HepG2 (cell line): ENCODE data around the gene DNM3. TPM values are rescaled to one million over a fixed set of nuclear protein-coding genes. Genes with fewer than 3 reads are reported as not detected.

ENCODE experiments used
- ATAC-seq: fragments of 200-7000 bp; cut with Tn5 transposase; 3 replicates; pipeline ENCODE4 v1.9.1; 2020; ENCODE audit warnings: mild to moderate bottlenecking, moderate library complexity
- BruUV-seq: library from RNA; stranded (reverse); fragments of 400-500 nt; replicated peaks from 2 replicates; lab custom pipeline; 2021; lab: Mats Ljungman, UMichigan
- CTCF ChIA-PET: fragments of 300-600 bp; formaldehyde crosslinking; extraction: SDS; loops from one replicate; lab custom pipeline; 2021; ENCODE audit warnings: low total read pairs, inconsistent platforms, low intra/inter-chr PET ratio; lab: Yijun Ruan, JAX
- POLR2A ChIA-PET: fragments of 350-600 bp; sonication (Branson Sonifier 250); formaldehyde crosslinking; loops from one replicate; lab custom pipeline; 2020; ENCODE audit warnings: antibody characterized with exemption, inconsistent platforms; lab: Yijun Ruan, JAX
- DNase-seq: peaks from one replicate; pipeline ENCODE4 v3.0.0-alpha.2; 2015; ENCODE audit warnings: low spot score
- FAIRE-seq: peaks from 3 replicates; lab custom pipeline; 2011; peaks lifted over from hg19 to GRCh38; lab: Jason Lieb, UNC
- H2AFZ ChIP-seq: one replicate; pipeline ENCODE4 v1.6.1; 2011; ENCODE audit warnings: low read length, inconsistent platforms
- H3K27ac ChIP-seq: fragments of 300-600 bp; 3 replicates; pipeline ENCODE4 v1.8.0; 2011; ENCODE audit warnings: mixed run types, mild to moderate bottlenecking, mixed read lengths, low read length, inconsistent platforms; ENCODE audit not compliant: insufficient read depth; ENCODE audit errors: extremely low read length
- H3K27me3 ChIP-seq, 2 experiments: fragments of 200-600 bp in 1 of 2; 2 replicates in 1 of 2; 3 replicates in 1 of 2; pipeline versions ENCODE4 v1.6.0 to v1.8.0; 2011; ENCODE audit warnings: low read length in 2 of 2, mild to moderate bottlenecking in 2 of 2, moderate library complexity in 2 of 2, inconsistent platforms in 1 of 2; ENCODE audit not compliant: insufficient read depth in 2 of 2, control insufficient read depth in 1 of 2
- H3K36me3 ChIP-seq, 2 experiments: fragments of 200-600 bp in 1 of 2; replicated peaks in 1 of 2; 2 replicates in 1 of 2; 3 replicates in 1 of 2; pipeline versions ENCODE4 v1.5.1 to v1.8.0; 2011; ENCODE audit warnings: low read length in 2 of 2, inconsistent platforms in 1 of 2; ENCODE audit not compliant: insufficient read depth in 2 of 2, control insufficient read depth in 1 of 2
- H3K4me1 ChIP-seq: 2 replicates; pipeline ENCODE4 v1.5.1; 2012; ENCODE audit warnings: low read length, inconsistent platforms; ENCODE audit not compliant: insufficient read depth
- H3K4me2 ChIP-seq: 2 replicates; pipeline ENCODE4 v1.6.0; 2011; ENCODE audit warnings: low read depth, low read length, inconsistent platforms
- H3K4me3 ChIP-seq, 3 experiments: fragments of 200-600 bp in 1 of 3; sonication (generic), shearing (Covaris generic) in 1 of 3; replicated peaks in 1 of 3; 2 replicates each; pipeline ENCODE4 v1.5.1; 2011 to 2016; ENCODE audit warnings: low read length in 3 of 3, inconsistent platforms in 2 of 3, low read depth in 2 of 3, mild to moderate bottlenecking in 2 of 3, control low read depth in 1 of 3, mixed read lengths in 1 of 3; ENCODE audit not compliant: insufficient read depth in 1 of 3
- H3K79me2 ChIP-seq: one replicate; pipeline ENCODE4 v1.6.1; 2011; ENCODE audit warnings: low read length, inconsistent platforms; ENCODE audit not compliant: insufficient read depth
- H3K9ac ChIP-seq: 2 replicates; pipeline ENCODE4 v1.6.0; 2011; ENCODE audit warnings: mild to moderate bottlenecking, low read depth, low read length, inconsistent platforms; ENCODE audit not compliant: insufficient read depth
- H3K9me3 ChIP-seq: 2 replicates; pipeline ENCODE4 v1.5.1; 2012; ENCODE audit warnings: mild to moderate bottlenecking, low read length
- H4K20me1 ChIP-seq: 2 replicates; pipeline ENCODE4 v1.6.0; 2011; ENCODE audit warnings: inconsistent platforms, mild to moderate bottlenecking, low read length, moderate library complexity; ENCODE audit not compliant: insufficient read depth
- CHCHD3 ChIP-seq: sonication (generic); formaldehyde crosslinking; IDR thresholded peaks from 2 replicates; pipeline ENCODE4 v1.8.0; 2022; ENCODE audit warnings: mild to moderate bottlenecking, missing genetic modification reagents, moderate library complexity
- HNRNPH1 ChIP-seq: fragments of 200-400 bp; formaldehyde crosslinking; optimal IDR thresholded peaks from 2 replicates; pipeline ENCODE3; 2017; ENCODE audit warnings: mild to moderate bottlenecking, low read depth, low read length
- MIER2 ChIP-seq: IDR thresholded peaks from 2 replicates; pipeline ENCODE4 v1.6.1; 2016; ENCODE audit warnings: missing biosample characterization, missing genetic modification reagents
- NKX3-1 ChIP-seq: sonication (generic); formaldehyde crosslinking; IDR thresholded peaks from 2 replicates; pipeline ENCODE4 v1.5.0; 2020; ENCODE audit warnings: missing genetic modification reagents
- NRL ChIP-seq: sonication (generic); formaldehyde crosslinking; IDR thresholded peaks from 2 replicates; pipeline ENCODE4 v1.5.0; 2020; ENCODE audit warnings: missing genetic modification reagents, mild to moderate bottlenecking, moderate library complexity, borderline replicate concordance
- PHF8 ChIP-seq: sonication (generic); formaldehyde crosslinking; IDR thresholded peaks from 2 replicates; pipeline ENCODE4 v1.5.0; 2020; ENCODE audit warnings: missing genetic modification reagents
- ZKSCAN1 ChIP-seq: fragments of 150-350 bp; IDR thresholded peaks from 2 replicates; pipeline ENCODE4 v1.6.1; 2014; ENCODE audit warnings: low read length
- whole genome bisulfite sequencing: methylation state at CpG from one replicate; pipeline ENCODE4 v1.1.6; 2017; ENCODE audit warnings: low lambda C conversion rate; 5-methylcytosine and 5-hydroxymethylcytosine counted together
- in situ Hi-C: cut with HindIII; loops from 2 replicates; pipeline ENCODE4 v1.10.0; 2017; ENCODE audit warnings: low pct_unique_long_range_greater_than_20kb; ENCODE audit not compliant: extremely low pct_ligation_motif_present
- intact Hi-C: fragments of 100-400 bp; cut with micrococcal nuclease; formaldehyde crosslinking; loops from one replicate; pipeline ENCODE4 v1.10.0; 2022; ENCODE audit not compliant: unreplicated experiment
- polyA plus RNA-seq, 8 experiments: library from polyadenylated mRNA; depleted of rRNA in 3 of 8; stranded (reverse) in 7 of 8; unstranded in 1 of 8; fragments of >200 nt; fragmentation: Illumina TruSeq in 4 of 8; extraction: Trizol in 4 of 8; gene quantifications; 2 replicates each; pipeline versions ENCODE4 v1.2.1 to v1.2.3, GENCODE V29; 2011 to 2016; ENCODE audit warnings: low read depth in 4 of 8, missing spikeins in 1 of 8, mixed read lengths in 1 of 8; ENCODE audit not compliant: insufficient read depth in 1 of 8
- total RNA-seq, 5 experiments: library from RNA; depleted of rRNA; stranded (reverse); fragments of >200 nt; fragmentation: Illumina TruSeq; extraction: Trizol; gene quantifications; 2 replicates each; pipeline ENCODE4 v1.2.3, GENCODE V29; 2016; ENCODE audit warnings: low read depth in 1 of 5
- TF ChIP-seq, protein P1 (sequence below): fragments of 450-650 bp; IDR thresholded peaks from 2 replicates; pipeline ENCODE4 v1.6.1; 2017
- TF ChIP-seq, protein P2 (sequence below): sonication (generic); formaldehyde crosslinking; IDR thresholded peaks from 2 replicates; pipeline ENCODE4 v1.4.0; 2020; ENCODE audit warnings: missing genetic modification reagents, low read depth, mild to moderate bottlenecking, borderline replicate concordance

DNM3 gene
- total and polyA plus RNA-seq, 2 of the 13 experiments (the other 11 are each of a cell fraction or from before 2014, with no cell fraction given) = 0.05 TPM; not detected in 1

DNA sequence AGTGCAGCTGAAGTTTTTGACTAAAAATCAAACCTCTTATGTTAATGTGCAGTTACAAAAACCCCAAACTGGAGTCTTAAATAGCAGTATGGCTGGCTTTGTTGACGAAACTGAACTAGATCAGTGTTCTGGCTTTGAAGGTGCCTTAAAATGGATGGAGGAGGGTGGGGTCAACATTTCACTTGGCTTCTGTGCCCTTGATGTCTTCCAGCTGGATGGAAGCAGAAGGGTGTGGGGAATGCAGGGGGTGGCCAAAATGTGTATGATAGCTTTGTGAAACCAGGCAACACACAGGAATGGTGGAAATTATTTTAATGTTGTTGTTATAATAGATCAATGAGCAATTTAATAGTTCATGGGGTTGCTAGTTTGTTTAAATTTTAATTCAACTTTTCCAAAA, 482.4 kb downstream of the DNM3 start:
- in situ Hi-C loops (no loop called here), intact Hi-C loops (no loop called here)
- no peaks in the 10 kb centered on the region for H3K36me3 ChIP-seq
- POLR2A ChIA-PET = no interaction called here
- H3K9me3 ChIP-seq = no peaks in the 10 kb centered on the region
- H2AFZ ChIP-seq = no peak overlapping the region
- no peak overlapping the region for H3K27ac ChIP-seq
- 0 out of 5 replicates have a peak, but pooled peaks cover 0 to 7% of the 10 kb centered on the region in 2 experiments for H3K27me3 ChIP-seq
- no peak overlapping the region for H3K9ac ChIP-seq
- H3K4me1 ChIP-seq = no peaks in the 10 kb centered on the region
- CTCF ChIA-PET = no interaction called here
- H3K4me2 ChIP-seq = no peak overlapping the region
- WGBS = 9% methylated on average over 1 of the region's 1 CpG
- DNase-seq (no peak), ATAC-seq (no peak), FAIRE-seq (no peak)
- TF ChIP-seq NRL (CRISPR knock-in tag) = no peak
- TF ChIP-seq, protein P1, sequence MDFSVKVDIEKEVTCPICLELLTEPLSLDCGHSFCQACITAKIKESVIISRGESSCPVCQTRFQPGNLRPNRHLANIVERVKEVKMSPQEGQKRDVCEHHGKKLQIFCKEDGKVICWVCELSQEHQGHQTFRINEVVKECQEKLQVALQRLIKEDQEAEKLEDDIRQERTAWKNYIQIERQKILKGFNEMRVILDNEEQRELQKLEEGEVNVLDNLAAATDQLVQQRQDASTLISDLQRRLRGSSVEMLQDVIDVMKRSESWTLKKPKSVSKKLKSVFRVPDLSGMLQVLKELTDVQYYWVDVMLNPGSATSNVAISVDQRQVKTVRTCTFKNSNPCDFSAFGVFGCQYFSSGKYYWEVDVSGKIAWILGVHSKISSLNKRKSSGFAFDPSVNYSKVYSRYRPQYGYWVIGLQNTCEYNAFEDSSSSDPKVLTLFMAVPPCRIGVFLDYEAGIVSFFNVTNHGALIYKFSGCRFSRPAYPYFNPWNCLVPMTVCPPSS = no peak
- TF ChIP-seq, protein P2, sequence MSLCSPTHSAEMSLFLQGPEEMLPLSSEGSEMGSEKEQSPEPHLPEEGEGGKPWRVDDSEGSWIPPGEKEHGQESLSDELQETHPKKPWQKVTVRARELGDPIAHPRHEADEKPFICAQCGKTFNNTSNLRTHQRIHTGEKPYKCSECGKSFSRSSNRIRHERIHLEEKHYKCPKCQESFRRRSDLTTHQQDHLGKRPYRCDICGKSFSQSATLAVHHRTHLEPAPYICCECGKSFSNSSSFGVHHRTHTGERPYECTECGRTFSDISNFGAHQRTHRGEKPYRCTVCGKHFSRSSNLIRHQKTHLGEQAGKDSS (CRISPR knock-in tag) = no peak
- no peak for TF ChIP-seq HNRNPH1
- no peak for TF ChIP-seq CHCHD3 (CRISPR knock-in tag)
- TF ChIP-seq PHF8 (CRISPR knock-in tag) = no peak
- BruUV-seq = no TSS peak
- H4K20me1 ChIP-seq = no peaks in the 10 kb centered on the region
- H3K79me2 ChIP-seq = no peaks in the 10 kb centered on the region
- H3K4me3 ChIP-seq = no peak overlapping the region

DNA sequence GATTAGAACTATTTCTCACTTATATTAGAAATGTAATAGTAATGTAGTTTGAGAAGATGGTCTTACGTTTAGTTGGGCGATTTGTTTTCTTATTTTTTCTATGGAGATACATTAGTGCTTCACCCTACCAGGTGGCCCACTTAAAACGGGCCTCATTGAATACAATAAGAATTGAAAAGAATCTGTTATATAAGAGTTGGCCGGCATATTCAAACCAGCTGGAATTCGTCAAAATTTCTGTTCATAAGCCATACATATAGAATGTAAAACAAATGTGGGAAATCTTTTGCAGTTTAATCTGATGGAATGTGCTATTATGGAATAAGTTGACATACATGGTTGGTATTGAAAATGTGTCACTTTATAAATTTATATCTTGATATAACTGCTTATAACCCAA, 482.8 kb downstream of the DNM3 start:
- CTCF ChIA-PET = no interaction called here
- TF ChIP-seq MIER2 (CRISPR knock-in tag) (no peak), NKX3-1 (CRISPR knock-in tag) (no peak), ZKSCAN1 (no peak)

More for the DNA sequence above, 482.8 kb downstream of the DNM3 start:
- FAIRE-seq = no peak
- Histone ChIP-seq H3K9ac (no peak overlapping the region), H2AFZ (no peak overlapping the region), H4K20me1 (no peaks in the 10 kb centered on the region), H3K79me2 (no peaks in the 10 kb centered on the region), H3K27ac (no peak overlapping the region), H3K4me1 (no peaks in the 10 kb centered on the region), H3K4me3 (no peak overlapping the region), H3K4me2 (no peak overlapping the region), H3K27me3 (0 out of 5 replicates have a peak, but pooled peaks cover 0 to 7% of the 10 kb centered on the region in 2 experiments), H3K36me3 (no peaks in the 10 kb centered on the region), H3K9me3 (no peaks in the 10 kb centered on the region)
- no TSS peak for BruUV-seq
- in situ Hi-C loops = no loop called here
- DNase-seq = no peak
- POLR2A ChIA-PET = no interaction called here
- ATAC-seq = no peak
- WGBS = 2% methylated on average over 5 of the region's 5 CpGs
- intact Hi-C loops = no loop called here
